Measurements from ENCODE around the gene ANKS1B. TPM values are rescaled to one million over a fixed set of nuclear protein-coding genes. Genes with fewer than 3 reads are reported as not detected.
"Not testable (repeated sequence)": the region's sequence is repeated elsewhere in the genome, so short reads cannot be mapped to it uniquely, and the experiment has no call there.

The ANKS1B gene
- total RNA-seq, result under 1 TPM; 0.21 to 0.36 TPM

- ChIA-PET CTCF (no interaction called here), POLR2A (no interaction called here)
These were observed at the start of gene ANKS1B for GRCh38 chr12:99984271-99985128. ANKS1B (minus strand) TSS chr12:99984936; CDS start chr12:99984237, 699 bp downstream.

DNA sequence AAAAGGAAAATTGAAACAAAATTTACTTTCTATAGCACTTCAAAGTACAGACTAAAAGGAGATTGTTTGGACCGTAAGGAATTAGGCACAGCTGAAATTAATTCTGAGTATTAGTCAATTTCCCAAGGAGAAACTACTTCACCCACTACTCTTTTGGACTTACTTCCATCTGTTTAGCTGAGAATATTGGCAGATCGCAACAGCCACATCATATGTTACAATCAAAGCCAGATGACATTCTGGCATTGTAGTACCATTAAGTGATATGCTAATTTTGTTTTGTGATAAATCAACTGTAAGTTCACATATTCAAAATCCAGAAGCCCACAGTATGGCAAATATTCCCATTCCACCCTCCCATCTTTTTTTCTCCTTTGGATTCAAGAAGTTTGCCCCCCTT is 47.1 kb upstream of the ANKS1B start:
- CTCF ChIA-PET, result no interaction called here
- POLR2A ChIA-PET, result no interaction called here

DNA sequence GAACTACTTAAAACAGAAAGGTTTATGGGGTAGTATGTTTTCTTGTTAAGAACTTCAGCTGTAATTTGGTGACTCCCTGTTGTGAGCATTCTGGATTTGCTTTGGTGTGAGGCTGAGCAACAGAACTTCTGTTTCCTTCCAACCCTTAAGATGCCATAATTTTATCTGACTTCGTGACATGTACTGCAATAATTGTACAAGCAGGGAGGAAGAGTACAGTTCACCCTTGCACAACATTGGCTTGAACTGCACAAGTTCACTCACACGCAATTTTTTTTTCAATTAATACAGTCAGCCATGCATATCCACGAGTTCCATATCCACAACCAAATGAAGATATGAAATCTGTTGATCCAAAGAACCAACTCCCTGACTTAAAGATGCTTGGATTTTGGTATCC is 42.9 kb upstream of the ANKS1B start:
- ChIA-PET CTCF (no interaction called here), POLR2A (no interaction called here)

DNA sequence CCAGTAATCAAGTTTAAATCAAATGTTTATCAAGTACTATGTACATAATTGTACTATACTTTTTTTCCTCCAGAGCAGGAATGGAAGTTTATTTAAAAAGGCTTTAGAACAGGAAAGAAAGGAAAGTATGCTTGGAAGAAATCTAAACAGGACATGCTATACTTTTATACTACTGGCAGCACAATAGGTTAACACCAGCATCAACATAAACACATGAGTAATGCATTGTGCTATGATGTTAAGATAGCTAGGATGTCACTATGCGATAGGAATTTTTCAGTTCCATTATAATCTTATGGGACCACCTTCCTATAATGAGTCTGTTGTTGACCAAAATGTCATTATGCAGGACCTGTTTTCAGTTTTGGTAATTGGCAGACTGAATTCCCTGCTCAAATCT is 41.5 kb upstream of the ANKS1B start:
- POLR2A ChIA-PET, result no interaction called here
- CTCF ChIA-PET, result no interaction called here

- POLR2A ChIA-PET, result no interaction called here
- CTCF ChIA-PET, result no interaction called here
These were observed 40.3 kb upstream of the ANKS1B start for GRCh38 chr12:100024974-100025555.

DNA sequence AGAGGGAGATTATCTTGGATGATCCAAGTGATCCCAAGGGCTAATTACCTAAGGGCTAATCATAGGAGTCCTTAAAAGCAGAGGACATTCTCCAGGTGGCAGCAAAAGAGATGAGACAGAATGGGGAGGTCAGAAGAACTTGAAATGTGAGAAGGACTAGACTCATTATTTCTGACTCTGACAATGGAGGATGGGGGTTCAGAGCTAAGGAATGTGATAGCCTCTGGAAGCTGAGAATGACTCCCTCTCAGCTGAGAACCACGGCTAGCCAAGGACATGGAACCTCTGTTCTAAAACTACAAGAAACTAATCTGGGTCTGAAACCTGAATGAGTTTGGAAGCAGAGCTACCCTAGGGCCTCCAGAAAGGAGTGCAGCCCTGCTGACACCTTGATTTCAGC is 35.6 kb upstream of the ANKS1B start:
- ChIA-PET CTCF (no interaction called here), POLR2A (no interaction called here)

DNA sequence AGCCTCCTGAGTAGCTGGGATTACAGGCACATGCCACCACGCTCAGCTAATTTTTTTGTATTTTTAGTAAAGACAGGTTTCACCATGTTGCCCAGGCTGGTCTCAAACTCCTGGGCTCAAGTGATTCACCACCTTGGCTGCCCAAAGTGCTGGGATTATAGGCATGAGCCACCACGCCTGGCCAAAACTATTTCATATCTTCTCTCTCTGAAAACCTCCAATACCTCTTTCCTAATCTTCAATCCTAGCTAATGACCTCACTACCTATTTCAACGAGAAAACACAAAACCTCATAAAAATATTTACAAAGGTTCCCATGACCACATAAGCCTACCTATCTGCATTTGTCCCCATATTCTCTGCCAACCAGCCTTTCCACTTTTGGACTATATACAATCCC is 32.3 kb upstream of the ANKS1B start:
- ChIA-PET POLR2A (no interaction called here), CTCF (no interaction called here)

- CTCF ChIA-PET, POLR2A ChIA-PET: not testable (repeated sequence)
These were observed 31.6 kb upstream of the ANKS1B start for GRCh38 chr12:100016304-100016703.

DNA sequence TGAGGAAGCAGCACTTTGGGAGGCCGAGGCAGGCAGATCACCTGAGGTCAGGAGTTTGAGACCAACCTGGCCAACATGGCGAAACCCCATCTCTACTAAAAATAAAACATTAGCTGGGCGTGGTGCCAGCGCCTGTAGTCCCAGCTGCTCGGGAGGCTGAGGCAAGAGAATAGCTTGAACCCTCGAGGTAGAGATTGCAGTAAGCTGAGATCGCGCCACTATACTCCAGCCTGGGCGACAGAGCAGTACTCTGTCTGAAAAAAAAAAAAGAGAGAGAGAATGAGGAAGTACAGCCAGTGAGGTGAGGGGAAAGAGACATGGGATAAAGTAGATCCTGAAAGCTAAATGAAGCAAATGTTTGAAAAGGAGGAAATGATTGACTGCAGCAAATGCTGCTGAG is 21.1 kb upstream of the ANKS1B start:
- POLR2A ChIA-PET, result not testable (repeated sequence)

GRCh38 chr12:99997806-99998205 is 13.1 kb upstream of the ANKS1B start:
- ChIA-PET POLR2A (no interaction called here), CTCF (no interaction called here)

More for the DNA sequence above, 21.1 kb upstream of the ANKS1B start:
- CTCF ChIA-PET, result not testable (repeated sequence)

GRCh38 chr12:99996095-99996494 is 11.4 kb upstream of the ANKS1B start:
- ChIA-PET CTCF (no interaction called here), POLR2A (no interaction called here)

DNA sequence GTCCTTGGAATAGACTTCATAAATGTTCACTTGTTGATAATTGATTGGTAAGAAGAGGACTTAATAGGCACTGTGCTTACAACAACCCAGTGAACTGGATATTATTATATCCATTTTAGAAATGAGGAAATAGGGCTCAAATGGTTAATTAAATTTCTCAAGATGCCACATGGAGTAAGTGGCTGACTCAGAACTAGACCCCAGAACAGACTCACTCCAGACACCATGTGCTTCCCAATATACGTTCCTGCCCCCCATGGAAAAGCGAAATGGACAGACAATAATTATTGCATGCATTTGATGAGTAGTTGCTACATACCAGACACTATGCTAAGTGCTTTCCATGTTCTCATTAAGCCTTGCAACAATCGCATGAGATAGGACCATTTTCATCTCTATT is 895 bp upstream of the ANKS1B start:
- ChIA-PET POLR2A (no interaction called here), CTCF (no interaction called here)

- POLR2A ChIA-PET, result no interaction called here
- CTCF ChIA-PET, result no interaction called here
These were observed 414 bp upstream of the ANKS1B start for GRCh38 chr12:99985129-99985570.

- ChIA-PET POLR2A (no interaction called here), CTCF (no interaction called here)
These were observed 1.1 kb downstream of the ANKS1B start for GRCh38 chr12:99983456-99984258.

DNA sequence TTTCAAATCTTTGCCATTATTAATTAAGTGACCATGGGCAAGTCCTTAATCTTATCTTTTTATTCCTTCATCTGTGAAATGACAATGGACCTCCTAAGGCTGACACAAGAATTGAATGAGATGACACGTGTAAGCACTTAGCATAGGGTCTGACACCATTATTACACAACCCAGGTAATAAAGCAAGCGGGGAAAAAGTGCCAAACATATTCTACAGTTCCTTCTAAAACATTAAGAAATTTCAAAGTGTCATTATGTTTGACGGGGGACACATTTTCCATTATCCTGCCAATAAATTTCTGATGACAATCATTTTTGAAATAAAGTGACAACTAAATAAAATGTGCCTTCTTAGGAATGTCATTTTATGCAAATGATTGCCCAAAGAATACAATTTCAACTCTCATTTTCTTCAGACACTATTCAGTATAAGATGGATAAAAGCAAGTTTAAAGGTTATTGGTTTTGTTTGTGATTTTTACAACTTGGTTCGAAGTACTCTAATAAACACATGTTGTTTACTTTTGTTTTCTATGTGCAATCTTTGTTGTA is 3.0 kb downstream of the ANKS1B start:
- ChIA-PET CTCF (no interaction called here), POLR2A (no interaction called here)

GRCh38 chr12:99979471-99979870 is 5.3 kb downstream of the ANKS1B start:
- ChIA-PET CTCF (no interaction called here), POLR2A (no interaction called here)

GRCh38 chr12:99978152-99978551 is 6.6 kb downstream of the ANKS1B start:
- ChIA-PET POLR2A (no interaction called here), CTCF (no interaction called here)

DNA sequence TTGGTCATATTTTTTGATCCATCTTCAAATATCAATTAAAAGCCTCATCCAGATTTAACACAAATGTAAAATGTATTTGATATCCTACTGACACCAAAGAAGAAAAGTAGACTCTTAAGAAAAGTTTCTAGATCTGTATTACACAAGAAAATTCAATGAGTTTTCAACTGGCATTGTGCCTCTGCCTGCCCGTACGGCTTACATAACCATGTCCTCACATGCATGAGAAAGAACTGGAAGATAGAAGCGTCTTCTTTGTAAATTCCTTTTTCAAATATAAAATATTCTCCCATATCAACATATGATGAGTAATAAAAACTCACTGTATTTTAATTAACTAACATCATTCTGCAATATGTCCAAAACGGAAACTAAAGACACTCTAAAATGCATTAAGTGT is 7.2 kb downstream of the ANKS1B start:
- CTCF ChIA-PET, result no interaction called here
- POLR2A ChIA-PET, result no interaction called here

- POLR2A ChIA-PET, result no interaction called here
- CTCF ChIA-PET, result interaction anchor here (0.6 kb wide), 1 partner anchor 14 kb away, joined by 4 read pairs; no protein-coding TSS in a partner anchor
These were observed 8.0 kb downstream of the ANKS1B start for GRCh38 chr12:99976762-99977161.

DNA sequence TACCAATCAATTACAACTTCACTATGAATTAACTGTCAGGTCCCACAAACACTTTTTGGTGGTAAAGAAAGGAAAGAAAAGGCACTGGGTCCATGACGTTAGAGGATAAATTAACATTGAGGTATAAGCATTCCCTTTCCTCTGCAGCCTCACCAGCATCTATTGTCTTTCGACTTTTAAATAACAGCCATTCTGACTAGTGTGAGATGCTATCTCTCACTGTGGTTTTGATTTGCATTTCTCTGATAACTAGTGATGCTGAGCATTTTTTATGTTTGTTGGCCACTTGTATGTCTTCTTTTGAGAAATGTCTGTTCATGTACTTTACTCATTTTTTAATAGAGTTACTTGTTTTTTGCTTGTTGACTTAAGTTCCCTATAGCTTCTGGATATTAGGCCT is 9.4 kb downstream of the ANKS1B start:
- ChIA-PET CTCF (no interaction called here), POLR2A (no interaction called here)

GRCh38 chr12:99974146-99974545 is 10.6 kb downstream of the ANKS1B start:
- ChIA-PET CTCF (no interaction called here), POLR2A (no interaction called here)
